NT2/D1 (cell line): ENCODE data around the gene FAM9C.

Experiments
- DNase-seq: peaks from one replicate; pipeline ENCODE4 v3.0.0-alpha.2; 2011; ENCODE audit warnings: low read depth, low spot score
- H3K27me3 ChIP-seq: 2 replicates; pipeline ENCODE4 v1.6.0; 2011; ENCODE audit warnings: mild to moderate bottlenecking; ENCODE audit not compliant: insufficient read length, insufficient read depth
- H3K36me3 ChIP-seq: 2 replicates; pipeline ENCODE4 v1.6.1; 2011; ENCODE audit warnings: mild to moderate bottlenecking, low read length, mixed read lengths; ENCODE audit not compliant: insufficient read depth, insufficient read length
- H3K4me1 ChIP-seq: 2 replicates; pipeline ENCODE4 v1.5.1; 2011; ENCODE audit not compliant: insufficient read depth, insufficient read length
- H3K4me3 ChIP-seq: 2 replicates; pipeline ENCODE4 v1.5.1; 2011; ENCODE audit warnings: low read depth; ENCODE audit not compliant: insufficient read length
- H3K9ac ChIP-seq: 2 replicates; pipeline ENCODE4 v1.6.0; 2011; ENCODE audit warnings: low read depth; ENCODE audit not compliant: insufficient read length
- H3K9me3 ChIP-seq: 2 replicates; pipeline ENCODE4 v1.5.1; 2011; ENCODE audit warnings: mild to moderate bottlenecking, low read length; ENCODE audit not compliant: insufficient read depth
- SUZ12 ChIP-seq: IDR thresholded peaks from 2 replicates; pipeline ENCODE4 v1.6.1; 2011; ENCODE audit not compliant: insufficient read length, insufficient read depth; ENCODE audit errors: extremely low read depth
- YY1 ChIP-seq: IDR thresholded peaks from 2 replicates; pipeline ENCODE4 v1.6.1; 2011; ENCODE audit not compliant: insufficient read length, insufficient read depth
- ZNF274 ChIP-seq: IDR thresholded peaks from 2 replicates; pipeline ENCODE4 v1.6.1; 2011; ENCODE audit warnings: mild to moderate bottlenecking, low read depth, low read length

FAM9C gene

DNA sequence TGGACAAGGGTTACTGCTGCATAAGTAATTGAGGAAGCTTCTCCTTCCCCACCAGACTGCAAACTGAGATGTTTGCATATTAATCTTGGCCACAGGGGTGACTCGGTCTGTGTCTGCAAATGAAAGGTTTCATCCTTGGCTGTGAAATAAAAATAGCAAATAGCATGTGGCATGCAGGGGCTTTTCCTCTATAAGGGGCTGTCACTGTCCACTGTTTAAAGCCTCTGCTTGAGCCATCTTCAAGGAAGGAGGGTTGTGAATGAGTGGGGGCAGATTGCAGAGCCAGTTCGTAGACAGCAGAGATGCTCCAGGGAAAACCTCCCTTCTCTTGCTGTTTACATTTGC, 36.3 kb downstream of the FAM9C start:
- no peak overlapping the region for H3K4me3 ChIP-seq
- H3K9ac ChIP-seq = no peak overlapping the region
- H3K4me1 ChIP-seq = no peaks in the 10 kb centered on the region
- no peak for DNase-seq
- H3K27me3 ChIP-seq = no peaks in the 10 kb centered on the region
- TF ChIP-seq SUZ12 (no peak), YY1 (no peak), ZNF274 (no peak)
- no peaks in the 10 kb centered on the region for H3K36me3 ChIP-seq
- H3K9me3 ChIP-seq = no peaks in the 10 kb centered on the region

DNA sequence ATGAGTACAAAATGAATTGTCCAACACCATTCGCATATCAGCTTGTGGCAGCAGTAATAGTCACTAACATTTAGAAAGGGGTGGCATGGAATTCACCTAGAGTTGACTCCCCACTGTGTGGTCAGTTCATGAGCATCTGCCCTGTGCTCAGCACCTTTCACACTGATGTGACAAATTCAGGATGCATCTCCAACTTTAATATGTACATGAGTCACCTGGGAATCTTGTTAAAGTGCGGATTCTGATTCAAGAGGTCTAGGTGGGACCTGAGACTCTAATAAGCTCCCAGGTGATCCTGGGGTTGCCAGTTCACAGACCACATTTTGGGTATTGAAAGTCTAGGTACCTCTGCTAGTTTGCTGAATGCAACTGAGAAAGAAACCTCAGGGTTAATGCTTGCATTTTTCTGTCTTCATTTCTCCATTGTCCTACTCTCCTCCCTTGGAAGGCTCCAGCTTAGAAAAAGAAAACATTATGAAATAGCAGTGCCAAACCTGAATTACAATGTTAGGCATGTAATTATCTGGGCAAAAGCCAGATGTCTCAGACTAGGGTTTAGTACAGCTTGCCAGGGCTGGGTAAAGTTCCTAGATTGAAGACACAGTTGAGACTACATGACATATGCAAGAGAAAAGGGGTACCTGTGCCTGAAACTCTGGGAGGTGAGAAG, 36.8 kb downstream of the FAM9C start:
- TF ChIP-seq SUZ12 (no peak), ZNF274 (no peak), YY1 (no peak)
- DNase-seq = no peak

DNA sequence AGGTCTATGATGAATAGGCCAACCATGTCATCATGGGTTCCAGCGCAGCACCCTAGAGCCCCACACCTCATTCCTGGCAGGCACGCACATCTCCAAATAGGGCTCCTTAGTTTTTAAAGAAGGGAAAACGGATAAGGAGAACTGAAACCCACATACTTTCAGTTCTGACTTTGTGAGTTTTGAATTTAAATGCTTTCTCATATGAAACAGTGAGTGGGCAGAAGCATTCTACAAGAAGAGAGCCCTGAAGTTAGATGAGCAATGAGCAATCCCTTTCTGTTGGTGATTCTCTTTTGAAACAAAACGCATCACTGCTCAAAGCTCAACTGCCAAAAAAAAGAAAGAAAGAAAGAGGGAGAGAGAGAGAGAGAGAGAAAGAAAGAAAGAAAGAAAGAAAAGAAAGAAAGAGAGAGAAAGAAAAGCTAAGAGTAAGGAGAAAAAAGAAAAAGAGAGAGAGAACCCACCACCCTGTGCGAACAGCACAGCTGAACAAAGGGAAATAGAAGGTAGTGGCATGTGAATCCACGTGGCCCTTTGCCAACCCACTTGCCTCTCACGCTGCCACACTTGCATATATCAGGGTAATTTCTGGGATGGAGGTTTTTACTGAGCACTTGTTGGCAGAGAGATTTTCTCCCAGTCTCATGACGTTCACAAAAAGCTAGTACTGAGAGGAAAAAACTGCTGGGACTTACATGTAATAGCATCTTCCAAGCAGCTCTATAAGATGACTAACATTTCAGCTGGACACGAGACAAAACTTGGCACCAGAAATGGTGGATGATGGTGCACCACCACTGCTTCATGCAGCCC, 38.6 kb downstream of the FAM9C start:
- TF ChIP-seq SUZ12 (no peak), YY1 (no peak), ZNF274 (no peak)
- Histone ChIP-seq H3K9me3 (no peaks in the 10 kb centered on the region), H3K4me1 (no peaks in the 10 kb centered on the region), H3K36me3 (no peaks in the 10 kb centered on the region), H3K4me3 (no peak overlapping the region), H3K27me3 (no peaks in the 10 kb centered on the region), H3K9ac (no peak overlapping the region)
- no peak for DNase-seq

More for the DNA sequence above, 36.8 kb downstream of the FAM9C start:
- Histone ChIP-seq H3K4me3 (no peak overlapping the region), H3K4me1 (no peaks in the 10 kb centered on the region), H3K36me3 (no peaks in the 10 kb centered on the region), H3K9me3 (no peaks in the 10 kb centered on the region), H3K9ac (no peak overlapping the region), H3K27me3 (no peaks in the 10 kb centered on the region)

DNA sequence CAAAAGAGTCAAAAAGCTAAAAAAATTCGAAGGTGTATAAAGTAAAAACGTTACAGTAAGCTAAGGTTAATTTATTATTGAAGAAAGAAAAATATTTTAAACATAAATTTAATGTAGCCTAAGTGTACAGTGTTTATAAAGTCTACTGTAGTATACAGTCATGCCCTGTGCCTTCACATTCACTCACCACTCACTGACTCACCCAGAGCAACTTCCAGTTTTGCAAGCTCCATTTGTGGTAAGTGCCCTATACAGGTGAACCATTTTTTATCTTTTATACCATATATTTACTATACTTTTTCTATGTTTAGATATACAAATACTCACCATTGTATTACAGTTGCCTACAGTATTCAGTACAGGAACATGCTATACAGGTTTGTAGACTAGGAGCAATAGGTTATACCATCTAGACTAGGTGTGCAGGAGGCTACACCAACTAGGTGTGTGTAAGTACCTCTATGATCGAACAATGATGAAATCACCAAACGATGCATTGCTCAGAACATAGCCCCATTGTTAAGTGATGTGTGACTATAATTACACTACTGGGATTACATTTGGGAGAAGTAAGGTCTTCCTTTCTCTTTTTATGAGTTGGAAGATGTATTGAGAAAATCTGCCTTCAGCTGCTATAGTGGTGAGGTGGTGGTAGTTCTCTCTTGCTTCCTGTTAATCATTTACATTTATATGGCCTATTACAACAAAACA, 42.3 kb downstream of the FAM9C start:
- Histone ChIP-seq H3K9ac (no peak overlapping the region), H3K4me3 (no peak overlapping the region)

DNA sequence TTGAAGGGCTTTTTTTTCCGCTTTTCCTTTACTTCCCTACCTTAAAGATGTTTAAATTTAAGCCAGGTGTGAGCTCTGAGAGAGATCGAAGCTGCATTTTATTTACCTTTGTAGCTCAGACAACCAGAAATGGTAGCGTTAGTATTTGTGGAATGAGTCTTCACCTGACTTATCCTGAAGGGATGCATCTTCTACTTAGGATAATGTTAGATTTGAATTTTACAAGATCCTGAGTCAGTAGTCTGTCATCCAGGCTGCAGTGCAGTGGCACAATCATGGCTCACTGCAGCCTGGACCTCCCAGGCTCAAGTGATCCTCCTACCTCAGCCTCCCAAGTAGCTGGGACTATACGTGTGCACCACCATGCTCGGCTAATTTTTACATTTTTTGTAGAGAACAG, 43.3 kb downstream of the FAM9C start:
- no peaks in the 10 kb centered on the region for H3K4me1 ChIP-seq
- H3K27me3 ChIP-seq = no peaks in the 10 kb centered on the region
- H3K36me3 ChIP-seq = no peaks in the 10 kb centered on the region
- TF ChIP-seq ZNF274 (no peak), YY1 (no peak), SUZ12 (no peak)
- H3K4me3 ChIP-seq = no peak overlapping the region
- DNase-seq = no peak
- no peaks in the 10 kb centered on the region for H3K9me3 ChIP-seq
- H3K9ac ChIP-seq = no peak overlapping the region

More for the DNA sequence above, 42.3 kb downstream of the FAM9C start:
- TF ChIP-seq SUZ12 = no peak
- no peak for TF ChIP-seq ZNF274
- no peak for TF ChIP-seq YY1
- H3K27me3 ChIP-seq = no peaks in the 10 kb centered on the region
- H3K36me3 ChIP-seq = no peaks in the 10 kb centered on the region
- no peaks in the 10 kb centered on the region for H3K9me3 ChIP-seq
- DNase-seq = no peak
- no peaks in the 10 kb centered on the region for H3K4me1 ChIP-seq

DNA sequence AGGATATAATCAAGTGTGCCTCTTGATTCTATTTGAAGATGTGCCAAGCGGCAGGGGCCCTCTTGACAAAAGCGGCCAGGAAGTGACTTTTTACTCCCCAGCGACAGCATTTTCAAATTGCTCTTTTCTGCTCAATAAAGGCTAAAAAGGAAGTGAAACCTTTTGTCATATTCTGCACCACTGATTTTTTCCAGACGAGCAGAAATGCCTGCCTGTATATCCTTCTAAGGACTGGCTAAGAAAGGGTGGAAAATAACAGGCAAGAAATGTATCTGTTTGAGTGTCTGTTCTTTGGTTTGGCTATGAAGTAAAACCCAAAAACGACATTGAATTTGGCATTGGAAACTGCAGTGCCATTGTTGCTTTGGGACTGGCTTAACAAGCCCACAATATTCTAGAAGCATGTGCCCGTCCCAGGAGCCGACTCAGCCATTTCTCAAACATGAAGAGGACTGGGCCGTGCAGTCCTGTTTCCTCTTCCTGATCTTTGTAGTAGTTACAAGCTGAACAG, 44.1 kb downstream of the FAM9C start:
- Histone ChIP-seq H3K4me1 (no peaks in the 10 kb centered on the region), H3K4me3 (no peak overlapping the region), H3K9me3 (no peaks in the 10 kb centered on the region), H3K36me3 (no peaks in the 10 kb centered on the region), H3K9ac (no peak overlapping the region), H3K27me3 (no peaks in the 10 kb centered on the region)
- TF ChIP-seq SUZ12 = no peak
- no peak for TF ChIP-seq ZNF274
- no peak for TF ChIP-seq YY1
- no peak for DNase-seq

DNA sequence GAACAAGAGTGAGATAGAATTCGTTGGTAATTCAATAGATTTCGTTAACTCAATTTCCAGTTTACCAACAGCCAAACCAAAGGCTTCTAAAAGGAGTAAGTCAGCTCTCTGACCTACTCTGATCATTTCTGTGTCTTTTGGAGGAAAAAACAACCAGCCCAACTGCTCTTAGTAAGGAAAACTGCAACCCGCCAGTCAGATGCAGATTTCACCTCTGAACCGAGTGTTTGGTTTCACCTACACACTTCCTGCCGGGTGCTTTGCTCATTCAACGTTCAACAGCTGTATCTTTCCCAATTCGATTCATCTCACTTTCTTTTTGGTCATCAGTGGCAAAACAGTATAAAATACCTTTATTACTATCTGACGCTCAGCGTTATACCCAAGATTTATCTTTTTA, 45.0 kb downstream of the FAM9C start:
- Histone ChIP-seq H3K4me3 (no peak overlapping the region), H3K9ac (no peak overlapping the region), H3K36me3 (no peaks in the 10 kb centered on the region), H3K27me3 (no peaks in the 10 kb centered on the region), H3K9me3 (no peaks in the 10 kb centered on the region), H3K4me1 (no peaks in the 10 kb centered on the region)
- DNase-seq = no peak
- TF ChIP-seq SUZ12 (no peak), YY1 (no peak), ZNF274 (no peak)
